HG02884 (cell line): ENCODE data around the gene GLTP.

Experiments used
- ATAC-seq: cut with Tn5 transposase; IDR thresholded peaks from one replicate; pipeline ENCODE4 v1.9.1; 2021; ENCODE audit warnings: mild to moderate bottlenecking, moderate library complexity; ENCODE audit not compliant: unreplicated experiment

GLTP gene

DNA sequence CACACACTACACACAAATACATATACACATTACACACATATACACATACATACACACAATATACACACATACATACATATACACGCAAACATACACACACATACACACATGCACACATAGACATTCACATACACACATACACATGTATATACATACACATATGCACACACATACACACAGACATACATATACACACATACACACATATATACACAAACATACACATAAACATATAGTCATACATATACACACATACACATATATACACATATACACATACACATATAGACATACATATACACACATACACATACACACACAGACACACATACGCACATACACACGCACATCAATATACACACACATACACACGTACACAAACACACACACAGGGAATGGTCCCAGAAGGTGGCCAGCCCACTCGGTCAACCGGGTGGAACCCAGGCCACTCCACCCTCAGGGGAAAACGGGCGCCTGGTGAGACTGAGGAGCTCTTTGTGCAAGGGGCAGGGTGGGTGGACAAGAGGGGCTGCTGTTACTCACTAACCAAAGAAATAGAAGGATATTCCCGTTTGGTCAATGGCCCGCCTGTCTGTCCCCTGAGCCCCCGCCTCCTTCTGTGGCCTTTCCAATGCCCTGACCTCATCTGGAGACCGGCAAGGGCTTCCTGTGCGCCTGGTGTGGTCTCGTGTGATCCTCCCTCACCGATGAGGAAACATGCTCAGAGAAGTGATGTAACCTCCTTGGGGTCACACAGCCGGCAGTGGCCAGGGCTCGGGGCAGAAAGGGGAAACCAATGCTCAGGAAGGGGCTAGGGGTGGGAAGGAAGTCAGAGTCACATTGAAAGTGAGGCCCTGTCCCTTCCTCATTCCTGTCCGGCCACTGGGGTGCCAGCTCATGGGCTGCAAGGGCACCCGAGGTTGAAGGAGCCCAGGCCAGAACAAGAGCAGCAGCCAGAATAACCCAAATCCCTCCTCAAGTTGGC is 52.5 kb downstream of the GLTP start:
- no peak for ATAC-seq

DNA sequence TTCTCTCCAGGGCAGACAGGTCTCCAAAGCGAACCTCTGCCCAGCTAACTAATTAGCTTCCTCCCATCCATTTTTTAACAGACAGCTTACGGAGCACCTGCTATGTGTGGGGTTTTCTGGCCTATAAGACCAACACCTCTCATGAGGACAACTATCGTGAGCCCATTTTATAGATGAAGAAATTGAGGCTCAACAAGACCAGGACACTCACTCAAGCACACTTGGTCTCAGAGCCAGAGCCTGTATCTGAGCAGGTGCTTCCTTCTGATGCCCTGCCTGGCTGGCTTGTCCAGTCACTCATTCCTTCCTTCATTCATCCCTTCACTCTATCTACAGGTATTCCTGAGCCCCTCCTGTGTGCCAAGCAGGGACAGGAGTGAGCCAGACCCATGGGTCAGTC is 53.3 kb downstream of the GLTP start:
- ATAC-seq, result no peak

DNA sequence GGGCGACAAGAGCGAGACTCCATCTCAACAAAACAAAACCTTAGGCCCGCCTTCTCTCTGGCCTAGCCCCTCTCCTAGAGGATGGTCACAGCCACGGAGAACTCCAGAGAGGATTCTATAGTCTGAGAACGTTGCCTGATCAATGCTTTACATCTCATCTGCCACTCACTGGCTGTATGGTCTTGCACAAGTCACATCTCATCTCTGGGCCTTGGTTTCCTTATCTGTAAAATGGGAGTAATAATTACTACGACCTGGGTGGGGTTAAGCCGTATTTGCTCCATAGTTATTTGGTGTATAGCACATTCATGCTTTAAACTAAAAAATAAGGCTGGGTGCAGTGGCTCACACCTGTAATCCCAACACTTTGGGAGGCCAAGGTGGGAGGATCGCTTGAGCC is 55.6 kb downstream of the GLTP start:
- no peak for ATAC-seq

DNA sequence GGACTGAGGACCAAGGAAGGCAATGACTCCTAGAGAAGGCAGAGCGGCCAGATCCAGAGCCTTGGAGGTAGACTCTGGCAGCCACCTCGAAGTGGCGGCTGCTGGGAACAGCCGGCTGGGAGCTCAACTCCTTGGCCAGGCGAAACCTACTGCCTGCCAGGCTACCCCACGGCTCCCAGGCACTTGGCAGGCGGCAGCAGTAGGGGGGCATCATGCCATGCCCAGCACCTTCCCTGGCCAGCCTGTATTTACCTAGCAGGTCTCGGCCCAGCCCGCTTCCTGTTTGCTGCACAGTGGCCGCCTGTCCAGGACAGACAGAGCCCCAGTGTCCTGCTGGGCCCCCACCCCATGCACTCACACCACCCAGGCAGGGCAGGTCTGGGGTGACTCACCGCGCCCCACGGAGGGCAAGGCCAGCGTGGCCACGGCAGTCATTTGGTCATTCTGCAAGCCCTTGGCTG is 57.4 kb downstream of the GLTP start:
- no peak for ATAC-seq

DNA sequence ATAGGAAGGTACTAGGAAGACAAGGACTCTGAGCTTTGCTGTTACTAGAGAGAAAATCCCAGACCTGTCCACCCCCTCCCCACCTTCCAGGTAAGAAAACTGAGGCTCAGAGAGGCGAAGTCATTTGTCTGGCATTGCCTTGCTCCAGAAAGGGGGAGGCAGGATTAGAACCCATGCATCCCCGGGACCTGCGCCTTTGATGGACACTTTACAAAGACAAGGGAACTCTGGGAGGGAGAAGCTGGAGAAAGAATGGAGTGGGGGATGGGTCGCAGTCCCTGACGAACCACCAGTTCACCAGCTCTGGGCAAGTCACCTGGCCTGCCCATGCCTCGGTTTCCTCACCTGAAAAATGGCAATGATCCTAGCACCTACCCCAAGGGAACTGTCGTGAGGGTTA is 57.9 kb downstream of the GLTP start:
- ATAC-seq, result no peak

DNA sequence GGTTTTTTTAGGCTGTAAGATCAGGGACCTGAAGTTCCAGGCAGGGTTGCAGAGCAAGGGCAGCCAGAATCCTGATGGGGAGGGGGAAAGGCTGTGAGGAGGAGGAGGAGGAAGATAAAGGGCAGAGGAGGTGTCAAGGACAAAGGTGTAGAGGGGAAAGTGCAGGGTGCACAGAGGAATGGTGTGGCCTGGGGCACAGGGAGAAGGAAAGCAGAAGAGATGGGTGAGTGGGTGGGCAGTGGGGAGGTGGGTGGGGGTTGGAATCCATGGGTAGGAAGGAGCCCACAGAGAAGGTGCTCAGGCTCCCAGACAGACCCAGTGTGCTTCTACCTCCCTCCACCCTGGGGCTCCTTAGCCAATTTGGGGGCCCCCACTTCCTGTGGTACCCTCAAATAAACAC is 58.4 kb downstream of the GLTP start:
- ATAC-seq, result no peak

DNA sequence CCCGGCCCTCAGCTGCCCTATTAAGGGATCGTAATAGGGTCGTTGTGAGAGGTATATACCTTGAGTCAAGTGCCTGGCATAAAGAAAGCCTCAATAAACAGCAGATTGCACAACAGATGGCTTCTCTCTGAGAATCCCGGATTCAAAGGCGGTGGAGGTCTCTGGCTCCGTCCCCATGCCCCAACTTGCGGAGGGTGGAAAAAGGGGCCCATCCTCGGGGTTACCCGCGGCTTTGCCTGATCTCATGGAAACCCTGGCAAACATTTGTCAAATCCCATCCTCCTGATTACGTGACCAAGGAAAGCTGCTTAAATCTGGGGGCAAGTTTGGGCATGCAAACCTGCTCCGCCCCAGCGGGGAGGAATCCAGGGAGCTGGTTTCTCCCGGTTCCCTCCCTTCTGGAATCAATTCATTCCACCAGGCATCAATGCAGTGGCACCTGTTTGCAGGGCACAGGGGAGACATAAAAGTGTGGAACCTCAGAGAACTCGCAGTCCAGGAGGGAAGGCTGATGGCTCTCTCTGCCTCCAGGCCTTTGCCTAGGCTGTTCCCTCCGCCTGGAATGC is 59.4 kb downstream of the GLTP start:
- ATAC-seq, result no peak

DNA sequence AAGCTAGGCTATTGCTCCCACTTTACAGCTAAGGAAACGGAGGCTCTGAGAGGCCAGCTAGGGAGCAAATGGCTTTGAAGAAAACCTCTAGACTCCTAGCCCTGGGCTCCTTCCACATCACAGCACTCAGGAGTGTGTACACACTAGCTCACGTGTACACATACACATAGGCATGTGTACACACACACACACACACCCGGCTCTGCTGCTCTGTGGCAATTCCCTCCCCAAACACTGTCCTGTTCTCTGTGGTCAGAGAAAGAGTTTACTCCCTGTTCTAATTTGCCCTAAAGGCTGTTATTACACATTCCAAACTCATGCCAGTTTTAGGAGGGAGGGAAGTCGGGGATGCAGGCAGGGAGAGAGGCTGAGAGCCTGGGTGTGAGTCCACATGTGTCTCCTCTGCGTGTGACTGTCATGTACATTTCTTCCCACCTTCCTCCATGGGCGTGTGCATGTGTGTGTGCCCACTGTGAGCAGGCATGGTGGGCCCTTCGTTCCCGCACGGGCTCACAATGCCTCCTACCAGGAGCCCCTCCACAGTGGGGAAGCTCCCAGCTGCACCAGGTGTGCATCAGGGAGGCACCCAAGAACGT is 61.3 kb downstream of the GLTP start:
- ATAC-seq, result no peak

DNA sequence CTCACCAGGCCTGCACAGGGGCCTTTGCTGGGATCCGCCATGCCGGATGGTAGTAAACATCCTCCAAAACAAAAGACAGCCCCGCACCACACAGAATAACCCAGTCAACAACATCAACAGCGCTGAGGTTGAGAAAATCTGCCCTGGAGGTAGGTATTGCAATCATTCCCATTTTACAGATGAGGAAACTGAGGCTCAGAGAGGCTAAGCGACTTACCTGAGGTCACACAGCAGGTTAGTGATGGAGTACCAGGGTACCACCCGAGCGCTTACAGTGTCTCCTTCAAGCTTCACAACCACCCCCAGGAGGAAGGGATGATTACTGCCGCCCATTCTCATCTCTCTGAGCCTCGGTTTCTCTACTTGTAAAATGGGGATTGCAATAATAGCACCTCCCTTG is 62.1 kb downstream of the GLTP start:
- ATAC-seq, result no peak

DNA sequence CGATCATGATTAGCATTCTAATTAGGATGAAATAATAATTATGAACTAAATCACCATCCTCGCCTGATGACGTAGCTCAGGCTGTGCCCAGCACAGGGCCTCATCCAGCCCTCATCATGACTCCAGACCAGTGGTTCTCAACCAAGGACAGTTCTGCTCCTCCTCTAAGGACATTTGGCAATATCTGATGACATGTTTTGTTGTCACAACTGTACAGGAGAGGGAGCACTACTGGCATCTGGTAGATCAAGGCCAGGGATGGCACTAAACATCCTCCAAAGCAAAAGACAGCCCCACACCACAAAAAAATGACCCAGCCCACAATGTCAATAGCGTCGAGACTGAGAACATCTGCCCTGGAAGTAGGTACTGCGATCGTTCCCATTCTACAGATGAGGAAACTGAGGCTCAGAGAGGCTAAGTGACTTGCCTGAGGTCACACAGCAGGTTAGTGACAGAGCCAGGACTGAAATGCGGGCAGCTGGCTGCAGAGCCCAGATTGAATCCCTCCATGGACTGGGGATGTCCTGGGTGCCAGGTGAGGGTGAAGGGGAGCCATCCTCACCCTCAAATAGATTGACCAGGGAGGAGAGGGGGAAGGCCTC is 62.6 kb downstream of the GLTP start:
- ATAC-seq, result no peak

DNA sequence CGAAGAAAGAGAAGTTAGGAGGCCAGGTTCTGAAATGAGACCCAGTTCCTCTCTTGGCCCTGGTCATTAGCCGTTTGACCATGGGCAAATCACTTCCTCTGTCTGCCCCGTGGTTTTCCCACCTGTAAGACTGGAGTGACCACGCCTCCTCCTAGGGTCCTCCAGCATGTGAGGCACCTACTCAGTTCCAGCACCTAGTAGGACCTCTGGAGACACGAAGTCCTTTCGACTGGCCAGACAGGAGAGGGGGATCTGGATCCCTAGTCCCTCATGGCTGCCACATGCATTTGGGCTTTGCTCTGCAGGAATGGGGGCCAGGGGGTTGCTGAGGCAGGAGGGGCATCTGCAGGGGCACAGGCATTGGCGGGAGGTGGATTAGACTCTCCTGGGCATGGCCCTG is 63.5 kb downstream of the GLTP start:
- ATAC-seq, result no peak

DNA sequence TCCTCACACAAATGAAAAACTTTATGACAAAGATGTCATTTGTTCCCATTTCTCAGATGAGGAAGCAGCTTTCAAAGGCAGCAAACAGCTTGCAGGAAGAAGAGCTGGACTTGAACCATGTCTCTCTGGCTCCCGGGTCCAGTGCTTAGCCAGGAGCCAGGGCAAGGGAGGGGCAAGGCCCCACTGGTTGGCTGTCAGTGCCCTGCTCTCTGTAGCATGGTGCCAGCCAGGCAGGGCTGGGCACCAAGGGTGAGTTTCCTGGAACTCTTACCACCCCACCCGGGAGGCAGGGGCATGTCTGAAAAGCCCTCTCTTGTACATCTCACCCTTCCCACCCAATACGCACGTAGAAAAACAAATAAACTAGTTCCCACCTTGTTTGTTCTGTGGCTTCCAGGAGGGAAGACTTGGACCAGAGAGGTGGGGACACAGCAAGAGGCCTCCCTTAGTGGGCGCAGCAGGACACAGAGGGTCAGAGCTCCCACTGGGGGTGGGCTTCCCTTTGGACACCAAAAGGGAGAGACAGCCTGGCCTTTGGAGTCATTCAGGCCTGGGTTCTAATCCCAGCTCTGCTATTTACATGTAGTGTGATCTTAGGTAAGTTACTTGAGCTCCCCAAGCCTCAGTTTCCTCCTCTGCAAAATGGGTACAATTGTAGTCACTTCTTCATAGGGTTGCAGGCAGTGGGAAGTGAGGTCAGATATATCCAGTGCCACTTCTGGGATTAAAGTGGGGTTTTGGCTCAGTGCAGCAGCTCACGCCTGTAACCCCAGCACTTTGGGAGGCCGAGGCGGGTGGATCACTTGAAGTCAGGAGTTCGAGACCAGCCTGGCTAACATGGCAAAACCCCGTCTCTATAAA is 64.4 kb downstream of the GLTP start:
- no peak for ATAC-seq

DNA sequence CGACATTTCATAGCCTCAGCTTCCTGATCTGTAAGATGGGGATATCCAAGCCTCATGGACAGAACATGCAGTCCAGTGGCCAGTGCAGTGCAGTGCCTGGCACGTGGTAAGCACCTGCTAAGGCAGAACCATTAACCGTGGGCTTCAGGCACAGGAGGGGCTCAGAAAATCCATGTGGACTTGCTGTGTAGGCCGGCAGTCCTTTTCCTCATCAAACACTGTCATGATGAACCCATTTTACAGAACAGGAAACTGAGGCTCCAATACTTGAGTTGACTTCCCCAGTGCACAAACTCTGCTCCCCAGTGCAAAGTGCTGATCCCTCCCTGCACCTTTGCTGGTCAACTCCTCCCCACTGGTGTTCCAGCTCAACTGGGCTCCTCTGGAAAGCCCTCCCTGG is 65.1 kb downstream of the GLTP start:
- no peak for ATAC-seq

DNA sequence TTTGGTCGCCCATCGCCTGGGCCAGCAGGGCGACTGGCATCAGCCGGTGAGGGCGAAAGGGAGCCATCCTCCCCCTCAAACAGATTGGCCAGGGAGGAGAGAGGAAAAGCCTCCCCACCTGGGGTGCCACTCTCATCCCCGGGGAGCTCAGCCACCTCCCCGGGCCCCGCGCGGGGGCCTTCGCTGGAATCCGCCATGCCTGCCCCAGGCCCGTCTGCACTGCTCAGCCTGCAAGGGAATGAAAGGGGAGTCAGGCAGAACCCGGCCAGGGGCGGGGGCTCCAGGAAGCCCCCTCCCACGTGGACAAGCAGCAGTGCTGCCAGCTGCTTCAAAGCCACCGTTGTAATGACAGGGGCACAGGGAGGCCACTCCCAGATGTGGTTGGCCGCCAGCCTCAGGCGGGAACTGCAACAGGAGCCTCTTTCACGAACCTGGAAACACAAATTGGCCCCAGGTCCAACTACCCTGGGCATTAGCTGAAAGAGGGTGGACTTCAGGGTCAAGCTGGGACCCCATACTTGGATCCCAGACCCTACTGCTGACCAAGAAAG is 65.7 kb downstream of the GLTP start:
- ATAC-seq, result no peak

DNA sequence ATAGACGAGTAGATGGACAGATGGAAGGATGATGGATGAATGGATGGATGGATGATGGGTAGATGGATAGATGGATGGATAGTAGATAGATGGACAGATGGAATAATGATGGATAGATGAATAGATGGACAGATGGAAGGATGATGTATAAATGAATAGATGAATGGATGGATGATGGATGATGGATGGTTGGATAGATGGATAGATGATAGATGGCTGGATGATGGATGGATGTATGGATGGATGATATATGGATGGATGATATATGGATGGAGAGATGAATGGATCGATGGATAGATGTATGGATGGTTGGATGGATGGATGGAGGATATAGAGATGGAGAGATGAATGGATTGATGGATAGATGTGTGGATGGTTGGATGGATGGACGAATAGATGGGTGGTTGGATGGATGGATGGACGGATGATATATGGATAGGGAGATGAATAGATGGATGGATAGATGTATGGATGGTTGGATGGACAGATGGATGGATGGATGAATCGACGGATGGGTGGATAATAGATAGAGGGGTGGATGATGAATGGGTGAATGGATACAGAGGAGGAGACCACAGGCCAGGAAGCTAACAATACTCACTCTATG is 66.4 kb downstream of the GLTP start:
- no peak for ATAC-seq

DNA sequence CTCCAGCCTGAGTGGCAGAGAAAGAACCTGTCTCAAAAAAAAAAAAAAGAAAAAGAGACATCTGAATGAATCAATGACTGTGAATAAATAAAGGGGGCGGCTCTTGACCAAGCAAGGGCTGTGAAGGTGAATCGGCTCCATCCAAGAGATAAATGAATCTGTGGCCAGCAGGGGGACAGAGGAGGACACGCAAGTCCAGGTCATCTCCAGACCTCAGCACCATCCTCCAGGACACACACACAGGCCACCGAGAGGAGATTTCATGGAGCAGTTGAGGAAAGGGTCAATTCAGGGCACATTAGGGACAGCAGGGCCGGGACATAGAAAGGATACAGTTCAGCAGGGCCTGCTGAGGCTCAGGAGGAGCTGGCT is 68.7 kb downstream of the GLTP start:
- no peak for ATAC-seq

DNA sequence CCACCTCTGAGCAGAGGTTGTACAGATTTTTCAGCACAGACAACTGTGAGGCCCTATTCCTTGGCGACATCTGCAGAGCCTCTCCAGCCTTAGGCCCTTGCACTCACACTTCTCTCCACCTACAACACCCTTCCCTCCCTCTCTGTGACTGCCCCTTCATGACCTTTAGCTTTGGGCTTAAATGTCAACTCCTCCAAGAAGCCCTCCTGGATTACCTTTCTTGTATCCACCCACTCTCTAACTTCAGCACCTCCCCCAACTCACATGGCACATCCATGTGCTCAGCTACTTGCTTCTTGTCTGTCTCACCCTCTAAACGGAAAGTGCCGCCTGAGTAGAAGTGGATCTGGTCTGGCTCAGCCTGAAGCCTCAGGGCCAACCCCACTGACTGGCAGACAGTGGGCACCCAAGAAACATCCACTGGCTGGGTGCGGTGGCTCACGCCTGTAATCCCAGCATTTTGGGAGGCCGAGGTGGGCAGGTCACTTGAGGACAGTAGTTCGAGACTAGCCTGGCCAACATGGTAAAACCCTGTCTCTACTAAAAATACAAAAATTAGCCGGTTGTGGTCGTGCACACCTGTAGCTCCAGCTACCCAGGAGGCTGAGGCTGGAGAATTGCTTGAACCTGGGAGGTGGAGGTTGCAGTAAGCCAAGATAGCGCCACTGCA is 69.3 kb downstream of the GLTP start:
- no peak for ATAC-seq

DNA sequence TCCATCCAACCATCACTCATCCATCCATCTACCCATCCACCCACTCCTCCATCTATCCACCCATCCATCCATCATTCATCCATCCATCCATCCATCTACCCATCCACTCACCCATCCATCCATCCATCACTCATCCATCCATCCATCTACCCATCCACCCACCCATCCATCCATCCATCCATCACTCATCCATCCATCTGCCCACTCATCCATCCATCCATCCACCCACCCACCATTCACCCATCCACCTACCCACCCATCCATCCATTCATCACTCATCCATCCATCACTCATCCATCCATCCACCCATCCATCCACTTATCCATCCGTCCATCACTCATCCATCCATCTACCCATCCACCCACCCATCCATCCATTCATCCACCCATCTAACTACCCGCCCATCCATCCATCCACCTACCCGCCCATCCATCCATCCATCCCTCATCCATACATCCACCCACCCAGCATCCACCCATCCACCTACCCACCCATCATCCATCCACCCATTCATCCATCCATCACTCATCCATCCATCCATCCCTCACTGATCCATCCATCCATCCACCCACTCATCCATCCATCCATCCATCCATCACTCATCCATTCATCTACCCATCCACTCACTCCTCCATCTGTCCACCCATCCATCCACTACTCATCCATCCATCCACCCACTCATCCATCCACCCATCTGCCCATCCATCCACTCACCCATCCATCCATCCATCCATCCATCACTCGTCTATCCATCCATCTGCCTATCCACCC is 71.3 kb downstream of the GLTP start:
- ATAC-seq, result no peak
